ENCODE measurements around the gene GLYR1. TPM values are rescaled to one million over a fixed set of nuclear protein-coding genes. Genes with fewer than 3 reads are reported as not detected.

The GLYR1 gene
- total RNA-seq, 1 donor from 2014 or later = 85.6 TPM

- DNase-seq = no peak
Measured at GRCh38 chr16:4879049-4879448, 32.0 kb upstream of the GLYR1 start.

GRCh38 chr16:4877380-4877685 lies 30.2 kb upstream of the GLYR1 start:
- no peak for DNase-seq

- DNase-seq = no peak
Measured at GRCh38 chr16:4876646-4877379, 29.7 kb upstream of the GLYR1 start.

- DNase-seq = no peak
Measured at GRCh38 chr16:4874666-4875065, 27.6 kb upstream of the GLYR1 start.

GRCh38 chr16:4873091-4873490 lies 26.0 kb upstream of the GLYR1 start:
- DNase-seq = no peak

GRCh38 chr16:4871071-4871470 lies 24.0 kb upstream of the GLYR1 start:
- no peak for DNase-seq

GRCh38 chr16:4870138-4870671 lies 23.1 kb upstream of the GLYR1 start:
- DNase-seq = no peak

GRCh38 chr16:4869147-4869805 lies 22.2 kb upstream of the GLYR1 start:
- no peak for DNase-seq

GRCh38 chr16:4868535-4868934 lies 21.4 kb upstream of the GLYR1 start:
- DNase-seq = no peak

- DNase-seq = no peak
Measured at GRCh38 chr16:4868026-4868425, 20.9 kb upstream of the GLYR1 start.

- DNase-seq = no peak
Measured at GRCh38 chr16:4866586-4866985, 19.5 kb upstream of the GLYR1 start.

- DNase-seq = no peak
Measured at GRCh38 chr16:4865231-4865860, 18.3 kb upstream of the GLYR1 start.

- DNase-seq = no peak
Measured at GRCh38 chr16:4864728-4865127, 17.6 kb upstream of the GLYR1 start.

- DNase-seq = no peak
Measured at GRCh38 chr16:4862639-4863038, 15.6 kb upstream of the GLYR1 start.

GRCh38 chr16:4860727-4861342 lies 13.7 kb upstream of the GLYR1 start:
- no peak for DNase-seq

- peak; percentile 85 for DNase-seq
Measured at GRCh38 chr16:4859900-4860255, 12.8 kb upstream of the GLYR1 start.

GRCh38 chr16:4859190-4859899 lies 12.3 kb upstream of the GLYR1 start:
- peak; percentile 76 for DNase-seq

GRCh38 chr16:4855804-4856203 lies 8.7 kb upstream of the GLYR1 start:
- no peak for DNase-seq

GRCh38 chr16:4855371-4855770 lies 8.3 kb upstream of the GLYR1 start:
- no peak for DNase-seq

GRCh38 chr16:4852221-4852872 lies 5.3 kb upstream of the GLYR1 start:
- DNase-seq = peak; percentile 72

- DNase-seq = no peak
Measured at GRCh38 chr16:4850211-4850610, 3.1 kb upstream of the GLYR1 start.
